ENCODE data around the gene SEMA6A. TPM values are rescaled to one million over a fixed set of nuclear protein-coding genes. Genes with fewer than 3 reads are reported as not detected.

Gene SEMA6A
- total and polyA plus RNA-seq, 10 of the 15 experiments (the other 5 are each of a cell fraction or from before 2014, with no cell fraction given) = 0.16 to 10.2 (median 1.1) TPM

- 56% methylated on average over 2 of the region's 2 CpGs for WGBS (ENCODE audit: insufficient coverage, insufficient replicate concordance, low lambda C conversion rate, missing lambda C conversion rate)
- H3K4me2 ChIP-seq (ENCODE audit: control insufficient read depth, insufficient read depth) = no peak overlapping the region
- H3K27me3 ChIP-seq (replicated peaks in 1 of 2; ENCODE audit: control insufficient read depth in 2 of 2, insufficient read depth in 2 of 2, low read length in 1 of 2) = no peaks in the 10 kb centered on the region
- POLR2A ChIA-PET = interaction anchor here (0.7 kb wide), 1 partner anchor 48 kb away, joined by 3 read pairs; no protein-coding TSS in a partner anchor
- DNase-seq (ENCODE audit: low read depth, low spot score) (no peak), ATAC-seq (no peak), FAIRE-seq (no peak)
- CTCF ChIA-PET = interaction anchor here (1.6 kb wide), 1 partner anchor 15 kb away, joined by 4 read pairs; no protein-coding TSS in a partner anchor
- no peaks in the 10 kb centered on the region for H3K9me3 ChIP-seq (replicated peaks; ENCODE audit: control insufficient read depth, insufficient read depth, low read length)
- H3K4me1 ChIP-seq (ENCODE audit: control insufficient read depth, insufficient read depth, low read length) = no peaks in the 10 kb centered on the region
- in situ Hi-C loops (cut with MboI) = no loop called here
- H2AFZ ChIP-seq (ENCODE audit: control insufficient read depth, low read depth, low read length) = no peak overlapping the region
- H3K9ac ChIP-seq (ENCODE audit: control insufficient read depth, insufficient read depth, low read length) = no peak overlapping the region
- no peaks in the 10 kb centered on the region for H3K79me2 ChIP-seq (ENCODE audit: control insufficient read depth, insufficient read depth, low read length)
- no peak overlapping the region for H3K4me3 ChIP-seq
- BruUV-seq (replicated peaks) = no TSS peak
- SMC1A ChIA-PET (ENCODE audit: uncharacterized antibody, unreplicated experiment) = interaction anchor here (0.7 to 3.0 kb wide), 13 partner anchors 9 to 325 kb away, joined by 3 to 13 read pairs (median 4); no protein-coding TSS in a partner anchor
- no peaks in the 10 kb centered on the region for H4K20me1 ChIP-seq (ENCODE audit: control insufficient read depth, insufficient read depth)
- H3K36me3 ChIP-seq (ENCODE audit: control insufficient read depth in 2 of 2, insufficient read depth in 2 of 2, low read length in 1 of 2) = no peaks in the 10 kb centered on the region
- intact Hi-C loops (cut with micrococcal nuclease; ENCODE audit: unreplicated experiment) = no loop called here
- H3K27ac ChIP-seq (ENCODE audit: control insufficient read depth, insufficient read depth) = no peak overlapping the region
- TF ChIP-seq SMARCA5 (IDR thresholded peaks at IDR 0.05) (no peak), KLF5 (IDR thresholded peaks at IDR 0.05; ENCODE audit: partially characterized antibody) (no peak), USF2 (IDR thresholded peaks at IDR 0.05; ENCODE audit: borderline replicate concordance, low read depth, low read length) (no peak), CHD1 (IDR thresholded peaks at IDR 0.05; ENCODE audit: low read depth, low read length) (no peak), IRF3 (IDR thresholded peaks at IDR 0.05) (no peak), RELA (IDR thresholded peaks at IDR 0.05; ENCODE audit: borderline replicate concordance, partially characterized antibody) (no peak), STAT3 (IDR thresholded peaks at IDR 0.05; ENCODE audit: low read depth, low read length) (no peak), POU2F2 (IDR thresholded peaks at IDR 0.05; ENCODE audit: borderline replicate concordance, low read depth, low read length) (no peak), FOS (IDR thresholded peaks at IDR 0.05; ENCODE audit: borderline replicate concordance, extremely low read depth, insufficient read length) (no peak), ETV6 (conservative IDR thresholded peaks at IDR 0.05 in 1 of 2, IDR thresholded peaks at IDR 0.05 in 1 of 2; ENCODE audit: borderline replicate concordance in 1 of 2, low read depth in 1 of 2) (no peak), IKZF1 (conservative IDR thresholded peaks at IDR 0.05) (no peak), SRF (IDR thresholded peaks at IDR 0.05; ENCODE audit: low read depth in 2 of 2, low read length in 2 of 2) (no peak), SUZ12 (IDR thresholded peaks at IDR 0.05; ENCODE audit: unreplicated experiment) (no peak), MAX (IDR thresholded peaks at IDR 0.05; ENCODE audit: low read depth, low read length) (no peak), BCL3 (IDR thresholded peaks at IDR 0.05; ENCODE audit: borderline replicate concordance, insufficient read depth, low read depth, low read length, poor library complexity, severe bottlenecking) (no peak), MEF2A (IDR thresholded peaks at IDR 0.05; ENCODE audit: insufficient read depth, low read depth, low read length) (no peak), LARP7 (IDR thresholded peaks at IDR 0.05) (no peak), SREBF1 (IDR thresholded peaks at IDR 0.05; ENCODE audit: low read length) (no peak), HCFC1 (IDR thresholded peaks at IDR 0.05; ENCODE audit: low read length) (no peak), ZZZ3 (IDR thresholded peaks at IDR 0.05; ENCODE audit: control insufficient read depth, insufficient read length, low read depth) (no peak)
- RAD21 ChIA-PET (ENCODE audit: unreplicated experiment) = interaction anchor here (1.4 to 1.6 kb wide), 3 partner anchors 30 to 53 kb away, joined by 3 to 7 read pairs (median 4); no protein-coding TSS in a partner anchor
These were observed 47.0 kb upstream of the SEMA6A start for GRCh38 chr5:116621599-116621998.
